Keratinocyte (primary cell): ENCODE data around the gene CDH13.

Experiments
- EZH2 ChIP-seq: IDR thresholded peaks from one replicate; pipeline ENCODE4 v1.6.1; 2012; ENCODE audit warnings: inconsistent platforms, mild to moderate bottlenecking, low read length, moderate library complexity
- TF ChIP-seq, protein P1 (sequence below), 3 experiments: IDR thresholded peaks in 1 of 3; conservative IDR thresholded peaks in 1 of 3; optimal IDR thresholded peaks in 1 of 3; 2 replicates in 2 of 3; 3 replicates in 1 of 3; pipeline versions ENCODE3 to v1.5.1; 2011; ENCODE audit warnings: low read length in 3 of 3, mild to moderate bottlenecking in 3 of 3, moderate library complexity in 2 of 3, control low read depth in 1 of 3, inconsistent platforms in 1 of 3; ENCODE audit not compliant: insufficient read depth in 2 of 3; ENCODE audit errors: extremely low read depth in 1 of 3

DNA sequence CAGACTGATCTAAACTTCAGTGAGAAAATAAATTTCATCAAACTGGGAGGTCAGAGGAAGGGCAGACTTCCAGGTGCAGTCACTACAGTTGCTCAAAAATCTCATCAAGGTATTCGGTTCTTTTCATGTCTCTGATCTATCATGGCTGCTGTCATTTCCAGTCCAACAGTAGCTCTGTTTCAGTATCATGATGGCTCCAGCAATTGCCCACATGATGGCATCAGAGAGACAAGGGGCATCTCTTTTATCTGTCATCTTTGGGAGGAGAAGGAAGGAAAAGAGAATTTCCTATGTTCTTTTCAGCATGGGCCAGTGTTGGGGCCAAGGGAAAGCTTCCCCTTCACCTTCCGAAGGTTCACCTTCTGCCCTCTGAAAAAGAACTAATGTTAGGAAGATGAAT is 676.1 kb downstream of the CDH13 start:
- TF ChIP-seq, protein P1, sequence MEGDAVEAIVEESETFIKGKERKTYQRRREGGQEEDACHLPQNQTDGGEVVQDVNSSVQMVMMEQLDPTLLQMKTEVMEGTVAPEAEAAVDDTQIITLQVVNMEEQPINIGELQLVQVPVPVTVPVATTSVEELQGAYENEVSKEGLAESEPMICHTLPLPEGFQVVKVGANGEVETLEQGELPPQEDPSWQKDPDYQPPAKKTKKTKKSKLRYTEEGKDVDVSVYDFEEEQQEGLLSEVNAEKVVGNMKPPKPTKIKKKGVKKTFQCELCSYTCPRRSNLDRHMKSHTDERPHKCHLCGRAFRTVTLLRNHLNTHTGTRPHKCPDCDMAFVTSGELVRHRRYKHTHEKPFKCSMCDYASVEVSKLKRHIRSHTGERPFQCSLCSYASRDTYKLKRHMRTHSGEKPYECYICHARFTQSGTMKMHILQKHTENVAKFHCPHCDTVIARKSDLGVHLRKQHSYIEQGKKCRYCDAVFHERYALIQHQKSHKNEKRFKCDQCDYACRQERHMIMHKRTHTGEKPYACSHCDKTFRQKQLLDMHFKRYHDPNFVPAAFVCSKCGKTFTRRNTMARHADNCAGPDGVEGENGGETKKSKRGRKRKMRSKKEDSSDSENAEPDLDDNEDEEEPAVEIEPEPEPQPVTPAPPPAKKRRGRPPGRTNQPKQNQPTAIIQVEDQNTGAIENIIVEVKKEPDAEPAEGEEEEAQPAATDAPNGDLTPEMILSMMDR (optimal IDR thresholded peaks at IDR 0.05 in 1 of 3, IDR thresholded peaks at IDR 0.05 in 1 of 3, conservative IDR thresholded peaks at IDR 0.05 in 1 of 3; ENCODE audit: extremely low read depth in 1 of 3, insufficient read depth in 2 of 3, low read length in 3 of 3) = no peak
- no peak for TF ChIP-seq EZH2
